Activated naive CD8-positive, alpha-beta T cell (primary cell): ENCODE data around the gene SCO2.

Source experiments
- H3K27ac Mint-ChIP-seq: one replicate; pipeline ENCODE4 v1.8.0; 2021; ENCODE audit warnings: mixed read lengths
- H3K27me3 Mint-ChIP-seq: one replicate; pipeline ENCODE4 v1.8.0; 2021; ENCODE audit warnings: mixed read lengths
- H3K36me3 Mint-ChIP-seq: one replicate; pipeline ENCODE4 v1.8.0; 2021; ENCODE audit warnings: mixed read lengths
- H3K4me1 Mint-ChIP-seq: one replicate; pipeline ENCODE4 v1.8.0; 2021; ENCODE audit warnings: low read depth, mixed read lengths
- H3K4me3 Mint-ChIP-seq: one replicate; pipeline ENCODE4 v1.8.0; 2021; ENCODE audit warnings: mild to moderate bottlenecking, mixed read lengths
- H3K9me3 Mint-ChIP-seq: one replicate; pipeline ENCODE4 v1.8.0; 2021; ENCODE audit warnings: low read depth, mixed read lengths

The SCO2 gene

GRCh38 chr22:50525104-50525857 lies at the start of gene SCO2:
TSS of gene SCO2 (minus strand) at chr22:50525598. CDS start at chr22:50524411, 1,187 bp downstream.
- no peaks in the 10 kb centered on the region for H3K27me3 Mint-ChIP-seq
- peak within 1 kb of the TSS; percentile 90 for H3K4me3 Mint-ChIP-seq
- no peaks in the 10 kb centered on the region for H3K9me3 Mint-ChIP-seq
- H3K4me1 Mint-ChIP-seq, result peaks cover 23% of the 10 kb centered on the region
- peak within 1 kb of the TSS; percentile 61 for H3K27ac Mint-ChIP-seq
- H3K36me3 Mint-ChIP-seq, result peaks cover 2% of the 10 kb centered on the region

GRCh38 chr22:50574383-50574755 lies 49.0 kb upstream of the SCO2 start:
- Mint-ChIP-seq H3K4me3 (no peak overlapping the region), H3K27me3 (no peaks in the 10 kb centered on the region), H3K36me3 (no peaks in the 10 kb centered on the region), H3K27ac (no peak overlapping the region), H3K9me3 (no peaks in the 10 kb centered on the region), H3K4me1 (peaks cover 6% of the 10 kb centered on the region)

GRCh38 chr22:50573491-50574382 lies 48.3 kb upstream of the SCO2 start:
- no peaks in the 10 kb centered on the region for H3K27me3 Mint-ChIP-seq
- H3K4me1 Mint-ChIP-seq, result peaks cover 6% of the 10 kb centered on the region
- no peaks in the 10 kb centered on the region for H3K36me3 Mint-ChIP-seq
- H3K4me3 Mint-ChIP-seq, result no peak overlapping the region
- no peaks in the 10 kb centered on the region for H3K9me3 Mint-ChIP-seq
- no peak overlapping the region for H3K27ac Mint-ChIP-seq

GRCh38 chr22:50572965-50573364 lies 47.6 kb upstream of the SCO2 start:
- no peaks in the 10 kb centered on the region for H3K36me3 Mint-ChIP-seq
- H3K27ac Mint-ChIP-seq, result no peak overlapping the region
- H3K4me1 Mint-ChIP-seq, result peaks cover 6% of the 10 kb centered on the region
- H3K4me3 Mint-ChIP-seq, result no peak overlapping the region
- H3K9me3 Mint-ChIP-seq, result no peaks in the 10 kb centered on the region
- H3K27me3 Mint-ChIP-seq, result no peaks in the 10 kb centered on the region

- H3K36me3 Mint-ChIP-seq, result no peaks in the 10 kb centered on the region
- no peaks in the 10 kb centered on the region for H3K27me3 Mint-ChIP-seq
- H3K27ac Mint-ChIP-seq, result no peak overlapping the region
- no peaks in the 10 kb centered on the region for H3K4me1 Mint-ChIP-seq
- H3K4me3 Mint-ChIP-seq, result no peak overlapping the region
- no peaks in the 10 kb centered on the region for H3K9me3 Mint-ChIP-seq
Observed at GRCh38 chr22:50571264-50572175, 46.1 kb upstream of the SCO2 start.

GRCh38 chr22:50570861-50571260 lies 45.5 kb upstream of the SCO2 start:
- H3K27ac Mint-ChIP-seq, result no peak overlapping the region
- H3K27me3 Mint-ChIP-seq, result no peaks in the 10 kb centered on the region
- H3K4me3 Mint-ChIP-seq, result no peak overlapping the region
- no peaks in the 10 kb centered on the region for H3K9me3 Mint-ChIP-seq
- no peaks in the 10 kb centered on the region for H3K36me3 Mint-ChIP-seq
- H3K4me1 Mint-ChIP-seq, result no peaks in the 10 kb centered on the region

- H3K36me3 Mint-ChIP-seq, result no peaks in the 10 kb centered on the region
- no peaks in the 10 kb centered on the region for H3K4me1 Mint-ChIP-seq
- no peak overlapping the region for H3K27ac Mint-ChIP-seq
- H3K4me3 Mint-ChIP-seq, result no peak overlapping the region
- H3K27me3 Mint-ChIP-seq, result no peaks in the 10 kb centered on the region
- H3K9me3 Mint-ChIP-seq, result no peaks in the 10 kb centered on the region
Observed at GRCh38 chr22:50569896-50570535, 44.6 kb upstream of the SCO2 start.

GRCh38 chr22:50569041-50569459 lies 43.7 kb upstream of the SCO2 start:
- Mint-ChIP-seq H3K9me3 (no peaks in the 10 kb centered on the region), H3K4me3 (no peak overlapping the region), H3K36me3 (no peaks in the 10 kb centered on the region), H3K27ac (no peak overlapping the region), H3K27me3 (no peaks in the 10 kb centered on the region), H3K4me1 (no peaks in the 10 kb centered on the region)

- H3K27me3 Mint-ChIP-seq, result no peaks in the 10 kb centered on the region
- no peaks in the 10 kb centered on the region for H3K36me3 Mint-ChIP-seq
- H3K9me3 Mint-ChIP-seq, result no peaks in the 10 kb centered on the region
- no peak overlapping the region for H3K27ac Mint-ChIP-seq
- no peak overlapping the region for H3K4me3 Mint-ChIP-seq
- peaks cover 1% of the 10 kb centered on the region for H3K4me1 Mint-ChIP-seq
Observed at GRCh38 chr22:50568626-50569025, 43.2 kb upstream of the SCO2 start.

- H3K4me3 Mint-ChIP-seq, result no peak overlapping the region
- H3K4me1 Mint-ChIP-seq, result peaks cover 7% of the 10 kb centered on the region
- H3K9me3 Mint-ChIP-seq, result no peaks in the 10 kb centered on the region
- no peak overlapping the region for H3K27ac Mint-ChIP-seq
- no peaks in the 10 kb centered on the region for H3K27me3 Mint-ChIP-seq
- H3K36me3 Mint-ChIP-seq, result no peaks in the 10 kb centered on the region
Observed at GRCh38 chr22:50567721-50568252, 42.4 kb upstream of the SCO2 start.

- Mint-ChIP-seq H3K27me3 (no peaks in the 10 kb centered on the region), H3K4me1 (peaks cover 13% of the 10 kb centered on the region)
Observed at GRCh38 chr22:50564289-50564688, 38.9 kb upstream of the SCO2 start.

GRCh38 chr22:50563413-50564160 lies 38.2 kb upstream of the SCO2 start:
- Mint-ChIP-seq H3K4me3 (peak overlapping the region; percentile 94), H3K27ac (peak overlapping the region; percentile 77), H3K27me3 (no peaks in the 10 kb centered on the region), H3K9me3 (no peaks in the 10 kb centered on the region), H3K4me1 (peaks cover 13% of the 10 kb centered on the region), H3K36me3 (no peaks in the 10 kb centered on the region)

More at GRCh38 chr22:50564289-50564688, 38.9 kb upstream of the SCO2 start:
- H3K27ac Mint-ChIP-seq, result no peak overlapping the region
- H3K36me3 Mint-ChIP-seq, result no peaks in the 10 kb centered on the region
- no peak overlapping the region for H3K4me3 Mint-ChIP-seq
- no peaks in the 10 kb centered on the region for H3K9me3 Mint-ChIP-seq

GRCh38 chr22:50562523-50563412 lies 37.4 kb upstream of the SCO2 start, which contains the start of gene SYCE3:
TSS of gene SYCE3 (minus strand) at chr22:50562919. CDS start at chr22:50556405, 6,514 bp downstream.
- H3K27me3 Mint-ChIP-seq, result no peaks in the 10 kb centered on the region
- H3K9me3 Mint-ChIP-seq, result no peaks in the 10 kb centered on the region
- peak within 1 kb of the TSS; percentile 94 for H3K4me3 Mint-ChIP-seq
- peaks cover 13% of the 10 kb centered on the region for H3K4me1 Mint-ChIP-seq
- peak within 1 kb of the TSS; percentile 77 for H3K27ac Mint-ChIP-seq
- no peaks in the 10 kb centered on the region for H3K36me3 Mint-ChIP-seq
